GM18505 (cell line): ENCODE results near the gene FOXO3.
"Not testable (repeated sequence)": the region's sequence is repeated elsewhere in the genome, so short reads cannot be mapped to it uniquely, and the experiment has no call there.

Experiments used
- ATAC-seq: cut with Tn5 transposase; IDR thresholded peaks from one replicate; pipeline ENCODE4 v1.9.1; 2021; ENCODE audit not compliant: unreplicated experiment
- POLR2A ChIP-seq: IDR thresholded peaks from 4 replicates; pipeline ENCODE4 v1.6.1; 2011; ENCODE audit warnings: borderline replicate concordance; ENCODE audit not compliant: insufficient read depth, insufficient read length; ENCODE audit errors: extremely low read depth

Gene FOXO3

GRCh38 chr6:108651340-108652227, 90.9 kb downstream of the FOXO3 start:
- no peak for ATAC-seq
- TF ChIP-seq POLR2A, result no peak

- ATAC-seq, result no peak
- no peak for TF ChIP-seq POLR2A
Observed at GRCh38 chr6:108652375-108652774, 91.7 kb downstream of the FOXO3 start.

- ATAC-seq, result no peak
- TF ChIP-seq POLR2A, result no peak
Observed at GRCh38 chr6:108653949-108654348, 93.2 kb downstream of the FOXO3 start.

- no peak for ATAC-seq
- TF ChIP-seq POLR2A, result no peak
Observed at GRCh38 chr6:108654465-108655106, 93.9 kb downstream of the FOXO3 start.

- no peak for TF ChIP-seq POLR2A
- no peak for ATAC-seq
Observed at GRCh38 chr6:108655806-108656651, 95.3 kb downstream of the FOXO3 start.

- TF ChIP-seq POLR2A, result no peak
- ATAC-seq, result no peak
Observed at GRCh38 chr6:108656836-108657235, 96.1 kb downstream of the FOXO3 start.

- no peak for ATAC-seq
- TF ChIP-seq POLR2A, result no peak
Observed at GRCh38 chr6:108658174-108658573, 97.5 kb downstream of the FOXO3 start.

GRCh38 chr6:108658785-108659184, 98.1 kb downstream of the FOXO3 start:
- not testable (repeated sequence) for ATAC-seq

GRCh38 chr6:108660251-108660650, 99.5 kb downstream of the FOXO3 start:
- ATAC-seq, result no peak
- no peak for TF ChIP-seq POLR2A

- TF ChIP-seq POLR2A, result no peak
- no peak for ATAC-seq
Observed at GRCh38 chr6:108661430-108661829, 100.7 kb downstream of the FOXO3 start.

GRCh38 chr6:108661982-108662381, 101.3 kb downstream of the FOXO3 start:
- no peak for ATAC-seq
- TF ChIP-seq POLR2A, result no peak

GRCh38 chr6:108662702-108663101, 102.0 kb downstream of the FOXO3 start:
- no peak for ATAC-seq

GRCh38 chr6:108663494-108664064, 102.9 kb downstream of the FOXO3 start:
- not testable (repeated sequence) for ATAC-seq

More at GRCh38 chr6:108662702-108663101, 102.0 kb downstream of the FOXO3 start:
- no peak for TF ChIP-seq POLR2A
